Coronary artery (tissue), 2 donors: ENCODE data around the gene LRRC17.
"Not testable (repeated sequence)": the region's sequence is repeated elsewhere in the genome, so short reads cannot be mapped to it uniquely, and the experiment has no call there.

Experiments
- DNase-seq: peaks from one replicate; pipeline ENCODE4 v3.0.0-alpha.2; 2017; ENCODE audit warnings: low spot score
- H3K27ac ChIP-seq, 2 donors: fragments of 200-600 bp; sonication (generic); one replicate each; pipeline ENCODE4 v1.5.1; 2016 to 2019
- H3K4me3 ChIP-seq: fragments of 200-600 bp; sonication (generic); 2 replicates; pipeline ENCODE4 v1.5.1; 2016; ENCODE audit warnings: mild to moderate bottlenecking, moderate library complexity
- CTCF ChIP-seq: fragments of 200-600 bp; sonication (generic); IDR thresholded peaks from one replicate; pipeline ENCODE4 v1.5.1; 2019; ENCODE audit warnings: antibody characterized with exemption

LRRC17 gene

GRCh38 chr7:102966465-102966864 is 53.7 kb downstream of the LRRC17 start:
- DNase-seq = no peak
- TF ChIP-seq CTCF = no peak
- Histone ChIP-seq H3K4me3 (no peak overlapping the region), H3K27ac (no peak overlapping the region)

- Histone ChIP-seq H3K4me3 (no peak overlapping the region), H3K27ac (no peak overlapping the region)
- DNase-seq = no peak
- TF ChIP-seq CTCF = no peak
These were observed 55.0 kb downstream of the LRRC17 start for GRCh38 chr7:102967798-102968197.

GRCh38 chr7:102973096-102973802 is 60.4 kb downstream of the LRRC17 start:
- Histone ChIP-seq H3K4me3 (no peak overlapping the region), H3K27ac (peak overlapping the region in 1 of 2 donors; percentile 52)
- no peak for TF ChIP-seq CTCF
- DNase-seq = no peak

GRCh38 chr7:102974366-102975236 is 61.8 kb downstream of the LRRC17 start:
- TF ChIP-seq CTCF = no peak
- no peak for DNase-seq
- Histone ChIP-seq H3K4me3 (no peak overlapping the region), H3K27ac (no peak overlapping the region)

GRCh38 chr7:102975854-102976253 is 63.1 kb downstream of the LRRC17 start:
- DNase-seq = no peak
- no peak for TF ChIP-seq CTCF
- Histone ChIP-seq H3K27ac (no peak overlapping the region), H3K4me3 (no peak overlapping the region)

GRCh38 chr7:102976493-102976892 is 63.7 kb downstream of the LRRC17 start:
- TF ChIP-seq CTCF = no peak
- no peak overlapping the region for H3K27ac ChIP-seq
- H3K4me3 ChIP-seq = no peak overlapping the region
- DNase-seq = no peak

- H3K27ac ChIP-seq, H3K4me3 ChIP-seq, DNase-seq: not testable (repeated sequence)
These were observed 64.8 kb downstream of the LRRC17 start for GRCh38 chr7:102977586-102977985.
